ENCODE results near the gene ADARB2. TPM values are rescaled to one million over a fixed set of nuclear protein-coding genes. Genes with fewer than 3 reads are reported as not detected.
A peak's percentile ranks its signal among the peaks of the same experiment; 100 is the strongest.

The ADARB2 gene
- total and polyA plus RNA-seq, 8 donors = 0.41 to 0.92 (median 0.76) TPM

GRCh38 chr10:1743141-1743540 lies 5.8 kb upstream of the ADARB2 start:
- no peak for ATAC-seq
- no peak for TF ChIP-seq CTCF (IDR thresholded peaks at IDR 0.05)
- no peaks in the 10 kb centered on the region for H3K4me1 ChIP-seq
- H3K27ac ChIP-seq = no peak overlapping the region
- no peak for DNase-seq
- peaks cover 15 to 63% of the 10 kb centered on the region in 2 donors for H3K27me3 ChIP-seq
- peaks cover 0 to 5% of the 10 kb centered on the region in 2 donors for H3K9me3 ChIP-seq
- H3K4me3 ChIP-seq = no peak overlapping the region
- no peaks in the 10 kb centered on the region for H3K36me3 ChIP-seq
- intact Hi-C loops (cut with DNase I) = no loop called here

GRCh38 chr10:1741450-1741849 lies 4.1 kb upstream of the ADARB2 start:
- H3K4me3 ChIP-seq = no peak overlapping the region
- no peak for TF ChIP-seq CTCF (IDR thresholded peaks at IDR 0.05)
- DNase-seq = no peak
- no peaks in the 10 kb centered on the region for H3K36me3 ChIP-seq
- H3K27ac ChIP-seq = no peak overlapping the region
- ATAC-seq = no peak
- peaks cover 0 to 8% of the 10 kb centered on the region in 2 donors for H3K4me1 ChIP-seq
- intact Hi-C loops (cut with DNase I) = no loop called here
- peaks cover 31 to 80% of the 10 kb centered on the region in 2 donors for H3K27me3 ChIP-seq
- H3K9me3 ChIP-seq = no peaks in the 10 kb centered on the region

- ATAC-seq (no peak), DNase-seq (peak in 1 of 4 donors; percentile 51)
- peaks cover 42 to 89% of the 10 kb centered on the region in 2 donors for H3K27me3 ChIP-seq
- intact Hi-C loops (cut with DNase I) = no loop called here
- no peak for TF ChIP-seq CTCF (IDR thresholded peaks at IDR 0.05)
- H3K36me3 ChIP-seq = no peaks in the 10 kb centered on the region
- H3K4me3 ChIP-seq = no peak overlapping the region
- peaks cover 0 to 8% of the 10 kb centered on the region in 2 donors for H3K4me1 ChIP-seq
- H3K9me3 ChIP-seq = no peaks in the 10 kb centered on the region
- no peak overlapping the region for H3K27ac ChIP-seq
These were observed 2.4 kb upstream of the ADARB2 start for GRCh38 chr10:1739751-1740150.

- no peak overlapping the region for H3K27ac ChIP-seq
- ATAC-seq (no peak), DNase-seq (no peak)
- no peak for TF ChIP-seq CTCF (IDR thresholded peaks at IDR 0.05)
- peaks cover 0 to 8% of the 10 kb centered on the region in 2 donors for H3K4me1 ChIP-seq
- no peaks in the 10 kb centered on the region for H3K36me3 ChIP-seq
- peaks cover 50 to 94% of the 10 kb centered on the region in 2 donors for H3K27me3 ChIP-seq
- no peak overlapping the region for H3K4me3 ChIP-seq
- intact Hi-C loops (cut with DNase I) = no loop called here
- no peaks in the 10 kb centered on the region for H3K9me3 ChIP-seq
These were observed 1.6 kb upstream of the ADARB2 start for GRCh38 chr10:1738950-1739349.

- Histone ChIP-seq H3K27me3 (peaks cover 53 to 100% of the 10 kb centered on the region in 2 donors), H3K4me3 (peak overlapping the region; percentile 1 to 3)
- no peak for ATAC-seq
These were observed 428 bp downstream of the ADARB2 start for GRCh38 chr10:1736972-1737221.

More at GRCh38 chr10:1736972-1737221, 428 bp downstream of the ADARB2 start:
- peaks cover 0 to 8% of the 10 kb centered on the region in 2 donors for H3K4me1 ChIP-seq
- no peak overlapping the region for H3K27ac ChIP-seq
- H3K36me3 ChIP-seq = no peaks in the 10 kb centered on the region
- TF ChIP-seq CTCF (IDR thresholded peaks at IDR 0.05) = no peak
- intact Hi-C loops (cut with DNase I) = no loop called here
- no peaks in the 10 kb centered on the region for H3K9me3 ChIP-seq
- peak in 1 of 4 donors; percentile 56 for DNase-seq
